ENCODE results near the gene NLRP10.

- TF ChIP-seq ZNF263 (CRISPR knock-in tag; IDR thresholded peaks at IDR 0.05) (no peak), CHD2 (IDR thresholded peaks at IDR 0.05; ENCODE audit: low read depth, low read length) (no peak), JUN (CRISPR knock-in tag; IDR thresholded peaks at IDR 0.05) (no peak), CTCF (CRISPR knock-in tag; IDR thresholded peaks at IDR 0.05) (no peak), REST (IDR thresholded peaks at IDR 0.05; ENCODE audit: borderline replicate concordance in 1 of 2, low read depth in 1 of 2, low read length in 2 of 2) (no peak), POLR2AphosphoS2 (IDR thresholded peaks at IDR 0.05; ENCODE audit: low read depth, low read length) (no peak), NR2C2 (CRISPR knock-in tag; IDR thresholded peaks at IDR 0.05; ENCODE audit: borderline replicate concordance) (no peak), MAZ (IDR thresholded peaks at IDR 0.05; ENCODE audit: borderline replicate concordance, low read depth, low read length) (no peak), MAZ (CRISPR knock-in tag; IDR thresholded peaks at IDR 0.05; ENCODE audit: low read depth) (no peak), ETV6 (CRISPR knock-in tag; conservative IDR thresholded peaks at IDR 0.05) (no peak), ZNF605 (CRISPR knock-in tag; IDR thresholded peaks at IDR 0.05) (no peak), TOE1 (CRISPR knock-in tag; IDR thresholded peaks at IDR 0.05) (no peak)
Observed at GRCh38 chr11:7941608-7942007, 23.6 kb downstream of the NLRP10 start, which contains the start of gene OR10A3.
